ENCODE data around the gene ETV1. TPM values are rescaled to one million over a fixed set of nuclear protein-coding genes. Genes with fewer than 3 reads are reported as not detected.

Gene ETV1
- total and polyA plus RNA-seq, 11 donors, result 9.6 to 118 (median 82.1) TPM

- TF ChIP-seq POLR2A (IDR thresholded peaks at IDR 0.05), result no peak
- TF ChIP-seq CTCF (IDR thresholded peaks at IDR 0.05), result no peak
- H3K27me3 ChIP-seq, result no peaks in the 10 kb centered on the region
- DNase-seq (no peak), ATAC-seq (no peak)
- 68 to 75% (median 72%) methylated on average over 9 of the region's 9 CpGs for WGBS, 4 donors
- no peaks in the 10 kb centered on the region for H3K36me3 ChIP-seq
- H3K4me3 ChIP-seq, result no peak overlapping the region
- H3K4me1 ChIP-seq, result peaks cover 0 to 7% (median 0%) of the 10 kb centered on the region in 12 donors
- intact Hi-C loops (cut with DNase I), result no loop called here
- no peak overlapping the region for H3K27ac ChIP-seq
- H3K9me3 ChIP-seq, result no peaks in the 10 kb centered on the region
Observed at GRCh38 chr7:13948019-13948801, 41.3 kb downstream of the ETV1 start.

GRCh38 chr7:13947535-13947934 is 41.9 kb downstream of the ETV1 start:
- no peak overlapping the region for H3K4me3 ChIP-seq
- H3K27me3 ChIP-seq, result no peaks in the 10 kb centered on the region
- no peak for TF ChIP-seq CTCF (IDR thresholded peaks at IDR 0.05)
- no peak for TF ChIP-seq POLR2A (IDR thresholded peaks at IDR 0.05)
- no peak for DNase-seq
- H3K27ac ChIP-seq, result no peak overlapping the region
- peaks cover 0 to 4% (median 0%) of the 10 kb centered on the region in 12 donors for H3K4me1 ChIP-seq
- no peaks in the 10 kb centered on the region for H3K36me3 ChIP-seq
- no peaks in the 10 kb centered on the region for H3K9me3 ChIP-seq
- WGBS, 4 donors, result 90 to 100% (median 96%) methylated on average over 1 of the region's 1 CpG
- no peak for ATAC-seq
- intact Hi-C loops (cut with DNase I), result no loop called here

- Histone ChIP-seq H3K4me1 (peaks cover 0 to 4% (median 0%) of the 10 kb centered on the region in 12 donors), H3K27ac (no peak overlapping the region), H3K36me3 (no peaks in the 10 kb centered on the region), H3K4me3 (no peak overlapping the region), H3K9me3 (no peaks in the 10 kb centered on the region), H3K27me3 (no peaks in the 10 kb centered on the region)
- DNase-seq (no peak), ATAC-seq (no peak)
- WGBS, 4 donors, result 21 to 80% (median 78%) methylated on average over 1 of the region's 1 CpG
- TF ChIP-seq CTCF (IDR thresholded peaks at IDR 0.05), result no peak
- no peak for TF ChIP-seq POLR2A (IDR thresholded peaks at IDR 0.05)
- intact Hi-C loops (cut with DNase I), result no loop called here
Observed at GRCh38 chr7:13946181-13946580, 43.3 kb downstream of the ETV1 start.

GRCh38 chr7:13945670-13946069 is 43.8 kb downstream of the ETV1 start:
- Histone ChIP-seq H3K27ac (no peak overlapping the region), H3K9me3 (no peaks in the 10 kb centered on the region), H3K4me1 (peaks cover 0 to 4% (median 0%) of the 10 kb centered on the region in 12 donors), H3K4me3 (peak overlapping the region in 2 of 12 donors; percentile 11 to 18), H3K36me3 (no peaks in the 10 kb centered on the region), H3K27me3 (no peaks in the 10 kb centered on the region)
- ATAC-seq, result peak in 3 of 4 donors; percentile 26 to 59 (median 51)
- 84 to 89% (median 86%) methylated on average over 7 of the region's 7 CpGs for WGBS, 4 donors
- no peak for DNase-seq
- TF ChIP-seq POLR2A (IDR thresholded peaks at IDR 0.05) (no peak), CTCF (IDR thresholded peaks at IDR 0.05) (no peak)
- intact Hi-C loops (cut with DNase I), result no loop called here
